ENCODE results near the gene EEFSEC. TPM values are rescaled to one million over a fixed set of nuclear protein-coding genes. Genes with fewer than 3 reads are reported as not detected.

EEFSEC gene
- total RNA-seq, 1 donor = 3.0 TPM

- no peak overlapping the region for H3K4me3 ChIP-seq (ENCODE audit: low read depth, low read length)
- TF ChIP-seq CTCF (IDR thresholded peaks at IDR 0.05; ENCODE audit: insufficient read depth, low read depth, low read length) = no peak
- DNase-seq (ENCODE audit: low read depth) = no peak
Measured at GRCh38 chr3:128252083-128252482, 98.8 kb downstream of the EEFSEC start.

GRCh38 chr3:128253150-128253549, 99.9 kb downstream of the EEFSEC start:
- H3K4me3 ChIP-seq (ENCODE audit: low read depth, low read length) = no peak overlapping the region
- no peak for TF ChIP-seq CTCF (IDR thresholded peaks at IDR 0.05; ENCODE audit: insufficient read depth, low read depth, low read length)
- no peak for DNase-seq (ENCODE audit: low read depth)

GRCh38 chr3:128254066-128254590, 100.8 kb downstream of the EEFSEC start:
- no peak for TF ChIP-seq CTCF (IDR thresholded peaks at IDR 0.05; ENCODE audit: insufficient read depth, low read depth, low read length)
- H3K4me3 ChIP-seq (ENCODE audit: low read depth, low read length) = no peak overlapping the region
- no peak for DNase-seq (ENCODE audit: low read depth)

GRCh38 chr3:128254967-128255366, 101.7 kb downstream of the EEFSEC start:
- no peak for DNase-seq (ENCODE audit: low read depth)
- peak; percentile 9 for TF ChIP-seq CTCF (IDR thresholded peaks at IDR 0.05; ENCODE audit: insufficient read depth, low read depth, low read length)
- H3K4me3 ChIP-seq (ENCODE audit: low read depth, low read length) = no peak overlapping the region

- TF ChIP-seq CTCF (IDR thresholded peaks at IDR 0.05; ENCODE audit: insufficient read depth, low read depth, low read length) = no peak
- DNase-seq (ENCODE audit: low read depth) = no peak
- no peak overlapping the region for H3K4me3 ChIP-seq (ENCODE audit: low read depth, low read length)
Measured at GRCh38 chr3:128256131-128256530, 102.8 kb downstream of the EEFSEC start.

- no peak for DNase-seq (ENCODE audit: low read depth)
- no peak overlapping the region for H3K4me3 ChIP-seq (ENCODE audit: low read depth, low read length)
- TF ChIP-seq CTCF (IDR thresholded peaks at IDR 0.05; ENCODE audit: insufficient read depth, low read depth, low read length) = no peak
Measured at GRCh38 chr3:128257632-128258031, 104.4 kb downstream of the EEFSEC start.

- no peak for DNase-seq (ENCODE audit: low read depth)
- H3K4me3 ChIP-seq (ENCODE audit: low read depth, low read length) = no peak overlapping the region
- no peak for TF ChIP-seq CTCF (IDR thresholded peaks at IDR 0.05; ENCODE audit: insufficient read depth, low read depth, low read length)
Measured at GRCh38 chr3:128260275-128260674, 107.0 kb downstream of the EEFSEC start.

Measured in fibroblast of villous mesenchyme (primary cell).